ENCODE data around the gene NELFA.
"Not testable (repeated sequence)": the region's sequence is repeated elsewhere in the genome, so short reads cannot be mapped to it uniquely, and the experiment has no call there.

NELFA gene

DNA sequence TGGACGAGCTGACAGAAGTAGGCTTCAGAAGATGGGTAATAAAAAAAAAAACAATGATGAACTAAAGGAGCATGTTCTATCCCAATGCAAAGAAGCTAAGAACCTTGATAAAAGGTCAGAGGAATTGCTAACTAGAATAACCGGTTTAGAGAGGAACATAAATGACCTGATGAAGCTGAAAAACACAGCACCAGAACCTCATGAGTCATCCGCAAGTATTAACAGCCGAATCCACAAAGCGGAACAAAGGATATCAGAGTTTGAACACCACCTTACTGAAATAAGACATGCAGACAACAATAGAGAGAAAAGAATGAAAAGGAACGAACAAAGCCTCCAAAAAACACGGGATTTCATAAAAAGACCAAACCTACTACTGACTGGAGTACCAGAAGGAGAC lies 10.5 kb downstream of the NELFA start:
- in situ Hi-C loops (cut with MboI; ENCODE audit: low pct_unique_long_range_greater_than_20kb, low sequenced_read_pairs): no loop called here

DNA sequence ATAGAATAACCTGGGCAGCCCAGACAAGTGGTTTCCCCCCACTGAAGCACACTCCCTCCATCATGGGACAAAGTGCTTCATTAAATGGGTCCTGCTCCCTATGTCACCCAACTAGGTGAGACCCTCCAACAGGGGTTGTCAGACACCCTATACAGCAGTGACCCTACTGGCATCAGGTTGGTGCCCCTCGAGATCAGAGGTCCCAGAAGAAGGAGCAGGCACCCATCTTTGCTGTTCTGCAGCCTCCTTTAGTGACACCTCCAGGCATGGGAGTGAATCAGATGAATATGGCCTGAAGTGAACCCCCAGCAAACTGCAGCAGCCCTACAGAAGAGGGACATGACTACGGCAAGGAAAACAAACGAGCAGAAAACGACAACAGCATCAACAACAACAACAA lies 11.1 kb downstream of the NELFA start:
- in situ Hi-C loops (cut with MboI; ENCODE audit: low pct_unique_long_range_greater_than_20kb, low sequenced_read_pairs): no loop called here

More for the DNA sequence above, 10.5 kb downstream of the NELFA start:
- DNase-seq: no peak

DNA sequence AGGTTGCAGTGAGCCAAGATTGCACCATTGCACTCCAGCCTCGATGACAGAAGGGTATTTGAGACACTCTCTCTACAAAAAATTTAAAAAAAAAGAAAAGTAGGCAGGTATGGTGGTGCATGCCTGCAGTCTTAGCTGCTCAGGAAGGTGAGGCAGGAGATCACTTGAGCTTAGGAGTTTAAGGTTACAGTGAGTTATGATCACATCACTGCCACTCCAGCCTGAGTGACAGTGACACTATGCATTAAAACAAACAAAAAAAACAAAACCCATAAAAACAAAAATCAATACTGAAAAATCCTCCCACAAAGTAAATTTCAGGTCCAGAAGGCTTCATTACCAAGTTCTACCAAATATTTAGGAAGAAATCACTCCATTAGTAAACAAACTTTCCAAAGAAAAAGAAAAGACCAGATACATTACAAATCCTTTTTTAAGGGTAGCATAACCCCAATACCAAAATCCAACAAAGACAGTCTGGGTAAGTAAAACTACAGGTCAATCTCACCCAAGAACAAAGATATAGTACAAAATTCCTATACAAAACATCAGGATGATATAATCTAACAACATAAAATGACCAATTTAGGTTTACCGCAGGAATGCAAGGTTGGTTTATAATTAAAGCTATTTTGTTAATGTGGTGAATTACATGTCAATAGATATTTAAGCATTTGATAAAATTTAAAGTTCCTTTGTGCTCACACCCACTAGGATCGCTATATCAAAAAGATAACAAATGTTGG lies 11.7 kb downstream of the NELFA start:
- no peak for DNase-seq
- in situ Hi-C loops (cut with MboI; ENCODE audit: low pct_unique_long_range_greater_than_20kb, low sequenced_read_pairs): no loop called here

More for the DNA sequence above, 11.1 kb downstream of the NELFA start:
- no peak for DNase-seq

DNA sequence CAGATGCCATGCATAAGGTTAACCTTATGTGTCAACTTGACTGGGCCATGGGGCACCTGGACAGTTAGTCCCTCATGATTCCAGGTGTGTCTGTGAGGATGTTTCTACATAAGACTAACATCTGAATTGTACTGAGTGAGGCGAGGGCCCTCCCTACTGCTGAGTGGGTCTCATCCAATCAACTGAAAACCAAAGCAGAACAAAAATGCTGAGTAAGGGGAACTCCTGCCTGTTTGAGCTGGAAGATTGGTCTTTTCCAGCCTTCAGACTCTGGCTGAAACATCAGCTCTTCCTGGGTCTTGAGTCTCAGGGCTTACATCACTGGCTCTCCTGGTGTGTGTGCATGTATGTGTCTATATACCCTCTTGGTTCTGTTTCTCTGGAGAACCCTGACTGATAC lies 13.8 kb downstream of the NELFA start:
- in situ Hi-C loops (cut with MboI; ENCODE audit: low pct_unique_long_range_greater_than_20kb, low sequenced_read_pairs): no loop called here
- DNase-seq: no peak

DNA sequence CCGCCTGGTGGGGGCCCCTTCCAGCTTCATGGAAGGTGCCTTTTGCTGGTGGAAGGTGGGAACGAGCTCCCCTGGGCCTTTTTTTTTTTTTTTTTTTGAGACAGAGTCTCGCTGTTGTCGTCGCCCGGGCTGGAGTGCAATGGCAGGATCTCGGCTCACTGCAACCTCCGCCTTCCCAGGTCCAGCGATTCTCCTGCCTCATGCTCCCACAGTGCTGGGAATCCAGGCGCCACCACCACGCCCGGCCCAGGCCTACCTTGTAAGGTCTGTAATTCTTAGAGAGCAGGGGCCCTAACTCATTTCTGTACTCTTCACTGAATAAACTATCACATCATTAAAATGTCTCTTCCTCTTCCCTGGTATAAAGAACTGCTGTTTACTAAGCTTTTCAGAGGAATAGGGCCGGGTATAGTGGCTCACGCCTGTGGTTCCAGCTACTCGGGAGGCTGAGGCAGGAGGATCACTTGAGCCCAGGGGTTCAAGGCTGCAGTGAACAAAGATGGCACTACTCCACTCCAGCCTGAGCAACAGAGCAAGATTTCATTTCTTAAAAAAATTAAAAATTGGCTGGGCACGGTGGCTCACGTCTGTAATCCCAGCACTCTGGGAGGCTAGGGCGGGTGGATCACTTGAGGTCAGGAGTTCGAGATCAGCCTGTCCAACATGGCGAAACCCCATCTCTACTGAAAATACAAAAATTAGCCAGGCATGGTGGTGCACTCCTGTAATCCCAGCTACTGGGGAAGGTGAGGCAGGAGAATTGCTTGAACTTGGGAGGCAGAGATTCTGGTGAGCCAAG lies 14.9 kb downstream of the NELFA start:
- in situ Hi-C loops (cut with MboI; ENCODE audit: low pct_unique_long_range_greater_than_20kb, low sequenced_read_pairs); DNase-seq: not testable (repeated sequence)

DNA sequence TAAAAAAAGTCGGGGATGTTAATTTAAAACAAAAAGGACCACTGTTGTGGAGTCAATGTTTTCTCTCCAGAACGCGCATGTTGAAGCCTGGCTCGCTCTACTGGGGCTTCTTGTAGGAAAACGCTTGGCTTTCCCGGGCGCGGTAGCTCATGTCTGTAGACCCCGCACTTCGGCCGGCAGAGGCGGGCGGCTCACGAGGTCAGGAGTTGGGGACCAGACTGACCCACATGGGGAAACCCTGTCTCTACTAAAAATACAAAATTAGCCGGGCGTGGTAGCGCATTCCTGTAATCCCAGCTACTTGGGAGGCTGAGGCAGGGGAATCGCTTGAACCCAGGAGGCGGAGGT lies 15.6 kb downstream of the NELFA start:
- in situ Hi-C loops (cut with MboI; ENCODE audit: low pct_unique_long_range_greater_than_20kb, low sequenced_read_pairs): no loop called here
- DNase-seq: no peak

DNA sequence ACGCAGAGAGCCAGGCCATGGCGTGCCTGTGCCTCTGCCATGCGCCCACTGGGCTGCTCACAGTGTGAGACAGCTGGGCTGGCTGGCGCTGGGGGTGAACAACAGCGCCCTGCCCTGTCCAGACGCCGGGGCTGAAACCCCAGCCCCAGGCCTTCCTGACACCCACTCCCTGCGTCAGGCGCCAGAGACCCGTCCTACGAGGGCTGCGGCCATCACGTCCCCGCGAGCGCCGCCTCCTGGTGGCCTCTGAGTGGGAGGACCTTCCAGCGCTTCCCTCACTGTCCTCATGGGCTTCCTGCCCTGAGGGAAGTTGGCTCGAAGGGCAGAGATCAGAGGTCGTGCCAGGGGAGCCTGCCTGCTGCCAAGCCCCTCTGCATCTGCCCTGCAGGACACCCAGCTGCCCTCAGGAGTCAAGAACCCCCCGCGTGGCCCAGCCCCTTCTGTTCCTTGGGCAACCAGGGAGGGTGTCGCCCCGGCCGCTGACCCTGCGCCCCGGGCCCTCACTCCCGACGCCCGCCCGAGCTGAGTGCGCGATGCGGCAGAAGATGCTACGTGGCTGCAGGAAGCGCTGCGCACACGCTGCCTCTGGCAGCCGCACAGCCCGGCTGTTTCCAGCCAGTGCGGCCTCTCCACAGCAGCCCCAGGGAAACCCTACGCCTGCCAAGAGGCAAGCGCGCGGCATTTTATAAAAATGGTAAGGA lies 16.2 kb downstream of the NELFA start:
- in situ Hi-C loops (cut with MboI; ENCODE audit: low pct_unique_long_range_greater_than_20kb, low sequenced_read_pairs): no loop called here
- no peak for DNase-seq

DNA sequence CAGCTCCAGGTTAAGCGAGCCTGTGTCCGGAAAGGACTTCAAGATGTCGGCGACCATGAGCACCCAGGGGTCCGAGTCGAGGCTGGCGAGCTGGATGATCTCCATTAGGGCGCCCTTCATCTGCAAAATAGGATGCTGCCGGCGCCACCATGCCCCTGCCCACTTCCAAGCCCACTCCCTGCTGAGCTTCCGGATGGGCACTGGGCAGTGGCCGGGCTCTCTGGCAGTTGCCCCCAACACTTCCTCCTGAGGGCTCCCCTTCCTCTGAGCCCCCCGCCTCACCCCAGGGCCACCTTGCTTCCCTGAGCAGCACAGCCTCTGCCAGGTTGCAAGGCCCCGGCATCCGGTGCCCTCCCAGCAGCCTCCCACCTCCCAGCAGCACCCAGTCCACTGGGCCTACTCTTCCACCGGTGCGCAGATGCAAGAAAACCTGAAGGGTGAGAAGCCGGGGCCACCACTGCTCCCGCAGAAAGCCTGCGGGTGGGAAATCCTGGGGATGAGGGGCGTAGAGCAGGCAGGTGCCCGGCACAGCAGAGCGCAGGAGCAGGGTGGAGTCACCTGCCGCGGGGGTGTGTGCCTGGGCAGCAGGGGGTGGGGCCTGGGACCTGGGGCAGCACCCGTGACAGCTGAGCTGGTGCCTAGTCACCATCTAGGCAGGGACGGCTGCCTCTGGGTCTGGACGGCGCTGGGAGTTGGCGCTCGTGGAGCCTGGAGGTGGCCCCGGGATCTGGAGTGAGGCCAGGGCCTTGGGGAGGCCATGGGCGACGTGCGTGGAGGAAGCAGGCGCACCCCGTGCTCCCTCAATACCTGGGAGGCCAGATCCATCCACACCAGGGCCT lies 17.0 kb downstream of the NELFA start:
- in situ Hi-C loops (cut with MboI; ENCODE audit: low pct_unique_long_range_greater_than_20kb, low sequenced_read_pairs): no loop called here
- DNase-seq: no peak

DNA sequence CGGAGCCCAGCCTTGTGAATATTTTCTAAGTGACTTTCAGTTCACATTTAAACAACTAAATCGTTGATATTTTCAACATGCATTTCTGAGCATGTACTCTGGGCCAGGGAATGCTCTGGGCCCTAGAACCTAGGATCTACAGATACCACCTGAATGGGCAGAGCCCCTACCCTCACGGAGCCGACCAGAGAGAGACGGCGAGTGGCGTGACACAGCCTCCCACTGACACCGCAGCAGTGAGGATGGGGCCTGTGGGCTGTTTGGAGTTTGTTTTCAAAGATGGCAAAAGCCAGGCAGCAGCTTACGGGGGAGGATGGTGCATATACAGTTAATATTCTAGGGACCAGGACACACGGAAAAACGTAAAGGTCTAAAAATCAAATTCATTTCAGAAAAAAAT lies 17.7 kb downstream of the NELFA start:
- DNase-seq: no peak
- in situ Hi-C loops (cut with MboI; ENCODE audit: low pct_unique_long_range_greater_than_20kb, low sequenced_read_pairs): no loop called here

DNA sequence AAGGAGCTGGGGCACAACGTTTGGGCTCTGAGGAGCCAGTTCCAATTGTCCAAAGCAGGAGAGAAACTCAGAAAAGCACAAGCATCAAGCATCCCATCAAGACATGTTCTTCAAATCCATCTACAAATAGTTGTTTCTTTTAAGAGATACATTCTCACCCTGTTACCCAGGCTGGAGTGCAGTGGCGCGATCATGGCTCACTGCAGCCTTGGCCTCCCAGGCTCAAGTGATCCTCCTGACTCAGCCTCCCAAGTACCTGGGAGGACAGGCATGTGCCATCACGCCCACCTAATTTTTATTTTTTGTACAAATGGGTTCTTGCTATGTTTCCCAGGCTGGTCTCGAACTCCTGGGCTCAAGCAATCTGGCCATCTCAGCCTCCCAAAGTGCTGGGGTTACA lies 18.1 kb downstream of the NELFA start:
- in situ Hi-C loops (cut with MboI; ENCODE audit: low pct_unique_long_range_greater_than_20kb, low sequenced_read_pairs): no loop called here
- no peak for DNase-seq

DNA sequence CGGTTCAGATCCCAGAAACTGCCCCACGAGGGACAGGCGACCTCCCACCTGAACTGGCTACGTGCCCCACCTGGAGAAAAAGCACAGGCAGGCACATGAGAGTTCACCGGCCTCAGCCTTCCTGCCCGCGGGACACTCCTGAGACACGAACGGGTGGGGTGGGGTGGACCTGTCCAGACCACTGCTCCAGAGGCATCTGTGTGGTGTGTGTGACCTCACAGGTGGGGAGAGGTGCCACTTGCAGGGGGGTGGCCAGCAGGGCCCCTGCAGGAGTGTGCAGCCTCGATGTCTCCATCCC lies 18.5 kb downstream of the NELFA start:
- DNase-seq: no peak
- in situ Hi-C loops (cut with MboI; ENCODE audit: low pct_unique_long_range_greater_than_20kb, low sequenced_read_pairs): no loop called here

DNA sequence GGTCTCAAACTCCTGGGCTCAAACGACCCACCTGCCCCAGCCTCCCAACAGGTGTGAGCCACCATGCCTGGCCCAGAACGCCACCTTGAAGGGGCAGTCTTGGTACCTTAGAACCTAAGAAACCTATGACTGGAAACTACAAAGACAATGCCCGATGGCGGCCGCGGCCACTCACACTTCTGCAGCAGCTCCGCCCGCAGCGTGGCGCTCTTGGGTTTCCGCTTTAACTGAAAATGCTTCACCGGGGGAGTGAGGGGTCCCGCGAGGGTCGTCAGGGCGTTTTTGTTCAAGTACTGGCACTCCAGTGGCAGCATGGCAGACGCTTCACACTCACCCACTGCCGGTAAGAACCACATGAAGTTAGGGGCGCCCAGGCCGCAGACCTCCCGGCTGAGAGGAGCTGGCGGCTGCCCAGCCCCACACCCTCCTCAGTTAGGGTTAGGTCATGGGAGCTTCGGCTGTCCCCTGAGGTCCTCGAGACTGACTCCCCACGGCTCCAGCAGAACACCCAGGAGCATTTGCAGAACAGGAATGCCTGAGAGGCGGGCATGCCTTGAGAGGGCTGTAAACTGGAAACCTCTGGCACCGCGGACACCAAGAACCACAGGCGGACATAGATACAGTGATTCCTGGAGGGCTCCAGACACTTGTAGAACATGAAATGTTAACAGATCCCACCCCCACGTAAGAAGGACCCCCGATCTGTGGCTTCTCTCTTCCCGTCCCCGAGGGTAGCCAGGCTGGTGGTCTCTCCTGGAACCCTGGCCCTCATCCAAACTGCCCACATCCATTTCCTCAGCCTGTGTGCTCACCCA lies 19.0 kb downstream of the NELFA start:
- in situ Hi-C loops (cut with MboI; ENCODE audit: low pct_unique_long_range_greater_than_20kb, low sequenced_read_pairs): no loop called here
- DNase-seq: no peak

DNA sequence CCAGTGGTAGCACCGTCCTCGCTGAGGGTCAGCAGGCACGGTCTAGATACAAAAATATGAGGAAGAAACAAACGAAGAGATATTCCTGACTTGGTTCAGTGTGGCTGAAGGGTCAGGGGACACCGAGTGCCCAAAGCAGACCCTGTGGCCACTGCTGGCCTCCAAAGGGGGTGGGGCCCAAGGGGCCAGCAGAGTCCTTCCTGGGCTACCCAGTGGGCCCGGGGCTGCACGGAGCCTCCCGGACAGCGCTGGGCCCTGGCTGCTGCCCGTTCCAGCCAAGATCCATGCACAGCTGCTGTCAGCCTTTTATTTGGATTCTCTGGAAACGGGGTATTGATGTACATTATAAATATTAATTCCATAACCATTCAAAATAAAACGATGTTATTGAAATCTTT lies 20.4 kb downstream of the NELFA start:
- DNase-seq: no peak
- in situ Hi-C loops (cut with MboI; ENCODE audit: low pct_unique_long_range_greater_than_20kb, low sequenced_read_pairs): no loop called here

DNA sequence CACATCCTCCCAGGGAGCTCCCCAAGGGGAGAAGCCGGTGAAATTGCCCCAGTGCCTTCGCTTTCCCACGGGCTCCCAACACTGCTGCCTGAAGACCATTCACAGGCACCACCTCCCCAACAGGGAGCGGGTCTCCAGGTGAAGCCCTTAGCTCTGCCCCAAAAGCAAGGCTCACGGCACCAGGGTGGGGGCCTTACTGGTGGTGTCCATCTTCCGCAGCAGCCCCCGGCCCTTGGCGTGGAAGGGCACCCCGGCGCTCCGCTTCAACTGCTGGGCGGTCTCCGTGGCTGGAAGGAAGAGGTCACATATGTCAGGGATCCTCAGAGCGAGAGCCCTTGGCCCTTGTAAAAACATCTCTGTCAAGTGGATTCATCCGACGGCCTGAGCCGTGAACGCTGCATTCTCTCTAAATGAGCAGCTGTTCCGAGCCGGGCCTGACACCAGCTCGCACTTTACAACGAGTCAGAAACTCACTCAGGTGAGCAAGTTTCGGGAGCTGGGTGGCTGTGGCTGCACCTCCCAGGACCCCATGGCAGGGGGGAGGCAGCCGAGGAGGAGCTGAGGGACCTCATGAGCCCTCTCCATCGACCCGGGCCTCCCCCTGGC lies 20.9 kb downstream of the NELFA start:
- in situ Hi-C loops (cut with MboI; ENCODE audit: low pct_unique_long_range_greater_than_20kb, low sequenced_read_pairs): no loop called here
- DNase-seq: no peak

DNA sequence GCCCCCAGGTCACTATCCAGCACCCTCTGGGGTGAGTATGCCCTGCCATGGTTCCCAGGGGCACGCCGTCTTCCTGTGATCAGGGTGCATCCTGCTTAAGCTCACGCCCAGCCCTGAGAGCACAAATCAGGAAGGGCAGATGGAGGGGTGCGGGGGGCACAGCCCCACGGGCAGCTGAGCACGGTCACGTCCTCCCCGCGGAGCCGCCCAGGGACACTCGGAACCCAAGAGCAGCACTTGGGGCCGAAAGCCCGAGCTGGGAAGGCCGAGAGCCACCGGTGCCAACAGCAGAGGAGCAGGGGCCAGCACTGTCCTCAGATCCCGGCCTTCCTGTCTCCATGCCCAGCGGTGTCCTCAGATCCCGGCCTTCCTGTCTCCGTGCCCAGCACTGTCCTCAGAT lies 21.5 kb downstream of the NELFA start:
- in situ Hi-C loops (cut with MboI; ENCODE audit: low pct_unique_long_range_greater_than_20kb, low sequenced_read_pairs): no loop called here
- no peak for DNase-seq

DNA sequence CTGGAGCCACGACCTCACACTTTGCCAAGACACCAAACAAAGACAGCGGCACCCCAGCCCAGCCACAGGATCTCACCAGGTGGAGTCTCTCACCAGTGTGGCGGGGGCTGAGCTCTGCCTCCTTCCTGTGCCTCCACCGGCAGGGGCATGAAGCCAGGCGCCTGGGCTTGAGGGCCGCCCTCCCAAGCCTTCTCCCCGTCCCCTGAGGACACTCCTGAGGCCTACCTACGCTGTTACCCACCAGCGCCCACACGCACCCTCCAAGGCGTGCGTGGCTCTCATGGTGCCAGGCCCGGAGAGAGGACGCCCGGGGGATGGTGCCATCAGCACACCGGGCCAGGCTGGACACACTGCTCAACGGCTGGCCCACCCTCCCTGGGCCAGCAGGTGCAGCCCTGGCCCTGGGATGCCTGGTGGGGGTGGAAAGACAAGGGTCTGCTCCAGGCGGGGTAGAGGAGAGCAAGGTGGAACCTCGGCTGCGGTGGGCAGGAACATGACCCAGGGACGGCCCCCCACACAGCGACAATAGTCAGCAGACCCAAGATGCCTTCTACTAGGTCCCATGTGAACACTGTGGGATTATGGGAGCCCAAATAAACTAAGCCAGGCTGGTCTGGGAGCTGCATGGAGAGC lies 22.1 kb downstream of the NELFA start:
- DNase-seq: no peak
- in situ Hi-C loops (cut with MboI; ENCODE audit: low pct_unique_long_range_greater_than_20kb, low sequenced_read_pairs): no loop called here

DNA sequence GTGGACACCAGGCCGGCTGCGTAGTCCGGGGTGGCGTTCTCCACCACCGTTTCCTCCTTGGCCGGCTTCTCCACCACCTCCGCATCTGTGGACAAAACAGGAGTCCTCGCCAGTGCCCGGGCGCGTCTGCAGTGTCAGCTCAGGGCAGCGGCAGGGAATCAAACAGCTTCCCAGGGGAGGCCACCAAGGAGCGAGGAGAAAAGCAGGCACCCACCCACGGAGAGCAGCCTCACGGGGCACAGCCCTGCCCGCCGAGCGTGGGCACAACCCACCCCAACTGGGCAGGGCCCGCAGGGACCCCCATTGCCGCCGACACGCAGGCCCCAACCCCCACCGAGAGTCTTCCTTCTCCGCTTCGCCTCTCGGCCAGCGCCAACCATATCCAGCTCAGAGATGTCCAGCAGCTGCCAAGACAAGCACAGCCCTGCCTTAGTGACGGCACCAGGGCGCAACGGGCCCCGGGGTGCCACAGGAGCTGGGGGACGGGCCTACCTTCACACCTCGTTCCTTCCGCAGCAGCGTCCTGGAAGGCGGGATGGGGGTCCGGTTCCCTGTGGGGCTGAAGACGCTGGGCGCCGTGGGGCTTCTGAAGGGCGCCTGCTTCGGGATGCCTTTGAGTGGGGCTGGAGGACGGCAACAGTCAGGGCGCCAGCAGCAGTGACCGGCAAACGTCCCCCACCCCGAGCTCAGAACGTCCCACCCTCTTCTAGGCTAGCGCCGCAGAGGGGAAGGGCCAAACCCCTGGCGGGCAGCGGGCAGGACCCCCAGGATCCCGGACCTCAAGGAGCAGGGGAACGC lies 22.8 kb downstream of the NELFA start:
- in situ Hi-C loops (cut with MboI; ENCODE audit: low pct_unique_long_range_greater_than_20kb, low sequenced_read_pairs): no loop called here
- no peak for DNase-seq
